ENCODE data around the gene RPE. TPM values are rescaled to one million over a fixed set of nuclear protein-coding genes. Genes with fewer than 3 reads are reported as not detected.
A peak's percentile ranks its signal among the peaks of the same experiment; 100 is the strongest.

Gene RPE
- 49.1 TPM for polyA plus RNA-seq (2013, experiment 1 of 4)
- 47.8 TPM for polyA plus RNA-seq (2013, experiment 2 of 4)
- polyA plus RNA-seq (2013, experiment 3 of 4): 33.0 TPM
- polyA plus RNA-seq (2013, experiment 4 of 4): 42.6 TPM

DNA sequence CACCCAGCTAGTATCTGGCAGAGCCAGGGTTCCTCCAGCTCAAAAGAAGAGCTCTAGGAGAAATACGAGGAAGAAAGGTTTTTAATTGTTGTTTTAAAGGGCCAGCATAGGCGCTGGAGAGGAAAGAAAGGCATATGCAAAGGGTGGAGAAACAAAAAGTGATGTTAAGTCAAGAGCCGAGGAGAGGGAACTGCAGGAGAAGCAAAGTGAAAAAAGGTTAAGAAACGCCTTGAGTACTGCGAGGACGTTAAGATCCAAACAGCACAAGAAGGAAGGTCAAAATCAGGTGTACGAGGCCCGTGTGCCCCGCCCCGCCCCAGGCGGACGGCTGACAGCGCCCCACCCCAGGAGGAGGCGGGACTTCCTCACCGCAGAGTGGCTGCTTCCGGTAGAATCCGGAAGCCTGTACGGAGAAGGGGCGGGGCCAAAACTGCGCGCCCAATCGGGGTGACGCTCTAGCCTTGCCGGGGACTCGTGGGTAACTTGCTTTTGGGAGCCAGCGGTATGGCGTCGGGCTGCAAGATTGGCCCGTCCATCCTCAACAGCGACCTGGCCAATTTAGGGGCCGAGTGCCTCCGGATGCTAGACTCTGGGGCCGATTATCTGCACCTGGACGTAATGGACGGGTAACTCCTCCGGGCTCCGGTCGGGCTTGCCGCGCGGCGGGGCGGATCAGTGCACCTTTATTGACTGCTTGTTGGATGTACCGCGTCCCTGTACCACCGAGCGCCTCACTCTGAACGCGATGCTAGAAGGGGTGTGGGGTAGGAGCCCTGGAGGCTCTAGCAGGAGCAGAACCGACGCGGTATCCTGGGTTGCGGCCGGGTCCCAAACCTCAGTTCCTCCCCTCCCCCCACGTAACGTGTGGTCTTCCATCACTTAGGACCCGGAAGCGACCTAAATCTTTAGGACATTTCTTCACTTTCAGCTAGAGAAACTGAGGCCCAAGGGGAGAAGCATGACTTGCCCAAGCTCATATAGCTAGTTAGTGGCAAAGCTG, at the start of gene RPE:
Gene RPE (plus strand): TSS at position 481 of the 1,000 bp plus-strand sequence. CDS start 24 bp downstream, at position 505.
- Histone ChIP-seq H3K27ac (ENCODE audit: insufficient read depth, low read depth, low read length, poor library complexity, severe bottlenecking) (peak within 1 kb of the TSS; percentile 44), H3K9me3 (ENCODE audit: control insufficient read depth, low read length) (no peaks in the 10 kb centered on the region), H3K4me3 (ENCODE audit: insufficient read depth, low read depth, low read length) (peak within 1 kb of the TSS; percentile 99), H3K27me3 (ENCODE audit: control insufficient read depth, insufficient read depth, low read length, poor library complexity, severe bottlenecking) (no peaks in the 10 kb centered on the region), H3K4me1 (ENCODE audit: control insufficient read depth, insufficient read depth, low read length) (no peaks in the 10 kb centered on the region), H3K36me3 (ENCODE audit: control insufficient read depth, insufficient read depth, low read length) (no peaks in the 10 kb centered on the region)
- WGBS, 2 experiments: 2% methylated on average over 58 of the region's 58 CpGs

DNA sequence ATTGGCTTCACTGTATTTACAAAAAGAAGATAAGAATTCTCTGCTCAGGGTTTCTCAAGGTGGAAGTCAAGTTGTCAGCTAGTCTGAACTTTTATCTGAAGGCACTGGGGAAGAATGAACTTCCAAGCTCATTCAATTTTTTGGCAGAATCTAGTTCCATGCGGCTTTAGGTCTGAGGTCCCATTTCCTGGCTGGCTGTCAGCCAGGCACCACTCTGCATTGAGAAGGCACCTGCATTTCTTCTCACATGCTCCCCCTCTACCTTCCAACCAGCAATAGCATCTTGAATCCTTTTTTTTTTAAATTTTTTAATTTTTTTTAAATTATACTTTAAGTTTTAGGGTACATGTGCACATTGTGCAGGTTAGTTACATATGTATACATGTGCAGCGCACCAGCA, 46.2 kb upstream of the RPE start:
- no peak overlapping the region for H3K27ac ChIP-seq (ENCODE audit: insufficient read depth, low read depth, low read length, poor library complexity, severe bottlenecking)
- no peak overlapping the region for H3K4me3 ChIP-seq (ENCODE audit: insufficient read depth, low read depth, low read length)
- H3K9me3 ChIP-seq (ENCODE audit: control insufficient read depth, low read length): no peaks in the 10 kb centered on the region
- 85 to 93% methylated on average over 2 of the region's 2 CpGs for WGBS, 2 experiments
- H3K4me1 ChIP-seq (ENCODE audit: control insufficient read depth, insufficient read depth, low read length): peaks cover 14% of the 10 kb centered on the region
- H3K36me3 ChIP-seq (ENCODE audit: control insufficient read depth, insufficient read depth, low read length): no peaks in the 10 kb centered on the region
- H3K27me3 ChIP-seq (ENCODE audit: control insufficient read depth, insufficient read depth, low read length, poor library complexity, severe bottlenecking): no peaks in the 10 kb centered on the region

DNA sequence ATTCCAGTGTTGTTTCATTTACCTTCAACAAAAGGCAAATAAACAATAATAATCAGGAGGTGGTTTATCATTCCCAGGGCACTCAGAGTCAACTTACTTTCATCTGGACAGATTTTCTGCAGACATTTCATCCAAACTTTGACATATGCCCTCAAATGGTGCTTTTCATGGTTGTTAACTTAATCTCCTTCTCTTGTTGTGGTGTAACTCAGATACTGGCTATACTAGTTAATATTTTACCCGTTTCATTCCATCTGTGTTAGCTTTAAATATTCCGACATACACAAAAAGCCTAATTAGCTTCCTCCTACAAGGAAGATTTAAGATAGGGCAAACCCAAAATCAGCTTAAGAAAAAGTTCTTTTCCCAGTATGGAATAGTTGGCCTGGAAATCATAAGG, 44.4 kb upstream of the RPE start:
- peaks cover 18% of the 10 kb centered on the region for H3K4me1 ChIP-seq (ENCODE audit: control insufficient read depth, insufficient read depth, low read length)
- no peaks in the 10 kb centered on the region for H3K9me3 ChIP-seq (ENCODE audit: control insufficient read depth, low read length)
- WGBS, 2 experiments: 96 to 100% methylated on average over 2 of the region's 2 CpGs
- H3K4me3 ChIP-seq (ENCODE audit: insufficient read depth, low read depth, low read length): no peak overlapping the region
- no peak overlapping the region for H3K27ac ChIP-seq (ENCODE audit: insufficient read depth, low read depth, low read length, poor library complexity, severe bottlenecking)
- no peaks in the 10 kb centered on the region for H3K36me3 ChIP-seq (ENCODE audit: control insufficient read depth, insufficient read depth, low read length)
- no peaks in the 10 kb centered on the region for H3K27me3 ChIP-seq (ENCODE audit: control insufficient read depth, insufficient read depth, low read length, poor library complexity, severe bottlenecking)

DNA sequence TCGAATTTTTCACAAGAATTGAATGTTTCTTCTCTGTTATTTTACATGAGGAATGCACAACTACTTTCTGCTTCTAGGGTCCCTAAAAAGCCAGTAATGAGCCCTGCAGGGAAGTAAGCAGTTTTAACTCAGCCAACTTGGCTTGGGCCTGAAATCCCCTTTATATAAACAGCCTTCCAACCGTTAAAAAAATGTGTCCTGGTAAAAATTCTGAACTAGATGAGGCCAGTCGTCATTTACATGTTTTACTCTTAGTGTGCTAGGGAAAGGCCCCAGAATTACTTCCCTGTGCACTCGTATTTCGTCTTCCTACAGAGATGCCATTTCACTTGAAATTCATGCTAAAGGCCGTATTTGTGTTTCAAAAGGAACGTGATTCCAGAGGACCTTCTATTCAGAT, 42.4 kb upstream of the RPE start:
- H3K9me3 ChIP-seq (ENCODE audit: control insufficient read depth, low read length): no peaks in the 10 kb centered on the region
- no peak overlapping the region for H3K4me3 ChIP-seq (ENCODE audit: insufficient read depth, low read depth, low read length)
- 13 to 15% methylated on average over 7 of the region's 7 CpGs for WGBS, 2 experiments
- H3K27me3 ChIP-seq (ENCODE audit: control insufficient read depth, insufficient read depth, low read length, poor library complexity, severe bottlenecking): no peaks in the 10 kb centered on the region
- peak overlapping the region; percentile 84 for H3K27ac ChIP-seq (ENCODE audit: insufficient read depth, low read depth, low read length, poor library complexity, severe bottlenecking)
- no peaks in the 10 kb centered on the region for H3K36me3 ChIP-seq (ENCODE audit: control insufficient read depth, insufficient read depth, low read length)
- peaks cover 18% of the 10 kb centered on the region for H3K4me1 ChIP-seq (ENCODE audit: control insufficient read depth, insufficient read depth, low read length)

DNA sequence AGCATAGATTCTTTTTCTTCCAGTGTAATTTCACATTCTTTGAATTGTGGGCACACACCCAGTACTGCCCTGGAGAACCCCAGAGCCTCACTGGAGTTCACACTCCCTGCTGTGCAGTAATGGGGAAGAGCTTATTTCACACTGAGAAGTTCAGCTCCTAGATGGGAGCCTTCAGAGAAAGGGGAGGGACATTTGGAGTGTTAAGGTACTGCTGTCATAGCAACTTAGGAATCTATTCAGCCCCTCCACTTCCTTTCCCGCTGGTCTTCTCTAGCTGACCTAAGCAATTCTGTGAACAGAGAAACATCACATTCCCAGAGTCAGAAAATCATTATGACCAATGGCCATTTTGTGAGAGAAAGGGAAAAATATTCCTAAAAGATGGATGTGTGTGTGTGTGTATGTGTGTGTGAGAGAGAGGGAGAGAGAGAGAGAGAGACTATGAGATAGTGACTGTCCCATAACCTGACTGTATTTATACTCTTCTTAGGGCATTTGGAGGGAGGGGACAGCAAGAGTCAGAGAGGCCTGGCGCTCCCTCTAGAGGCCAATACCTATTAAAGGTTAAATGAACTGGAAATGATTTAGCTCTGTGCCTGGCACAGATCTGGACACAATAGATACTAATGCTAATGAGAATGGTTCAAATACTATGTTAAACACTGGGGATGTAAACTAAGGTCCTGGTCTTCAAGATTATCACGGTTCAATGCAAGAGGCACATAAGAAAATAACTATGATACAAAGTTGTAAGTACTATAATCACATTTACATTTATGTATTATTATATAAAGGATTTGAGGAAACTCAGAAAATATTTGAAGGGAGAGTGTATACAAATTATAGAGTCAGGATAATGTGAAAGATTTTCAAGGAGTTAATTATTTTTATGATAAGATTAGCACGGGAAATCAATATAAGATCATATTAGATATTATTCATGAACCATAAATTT, 41.5 kb upstream of the RPE start:
- H3K9me3 ChIP-seq (ENCODE audit: control insufficient read depth, low read length): no peaks in the 10 kb centered on the region
- peaks cover 18% of the 10 kb centered on the region for H3K4me1 ChIP-seq (ENCODE audit: control insufficient read depth, insufficient read depth, low read length)
- H3K36me3 ChIP-seq (ENCODE audit: control insufficient read depth, insufficient read depth, low read length): no peaks in the 10 kb centered on the region
- H3K27ac ChIP-seq (ENCODE audit: insufficient read depth, low read depth, low read length, poor library complexity, severe bottlenecking): peak overlapping the region; percentile 84
- WGBS, 2 experiments: 0% methylated on average over 2 of the region's 4 CpGs
- H3K4me3 ChIP-seq (ENCODE audit: insufficient read depth, low read depth, low read length): no peak overlapping the region
- no peaks in the 10 kb centered on the region for H3K27me3 ChIP-seq (ENCODE audit: control insufficient read depth, insufficient read depth, low read length, poor library complexity, severe bottlenecking)

GRCh38 chr2:209965723-209966122, 36.7 kb upstream of the RPE start:
- 86 to 95% methylated on average over 1 to 2 of the region's 2 CpGs for WGBS, 2 experiments
- Histone ChIP-seq H3K27me3 (ENCODE audit: control insufficient read depth, insufficient read depth, low read length, poor library complexity, severe bottlenecking) (no peaks in the 10 kb centered on the region), H3K27ac (ENCODE audit: insufficient read depth, low read depth, low read length, poor library complexity, severe bottlenecking) (no peak overlapping the region), H3K4me1 (ENCODE audit: control insufficient read depth, insufficient read depth, low read length) (peaks cover 4% of the 10 kb centered on the region), H3K36me3 (ENCODE audit: control insufficient read depth, insufficient read depth, low read length) (no peaks in the 10 kb centered on the region), H3K4me3 (ENCODE audit: insufficient read depth, low read depth, low read length) (no peak overlapping the region), H3K9me3 (ENCODE audit: control insufficient read depth, low read length) (no peaks in the 10 kb centered on the region)

DNA sequence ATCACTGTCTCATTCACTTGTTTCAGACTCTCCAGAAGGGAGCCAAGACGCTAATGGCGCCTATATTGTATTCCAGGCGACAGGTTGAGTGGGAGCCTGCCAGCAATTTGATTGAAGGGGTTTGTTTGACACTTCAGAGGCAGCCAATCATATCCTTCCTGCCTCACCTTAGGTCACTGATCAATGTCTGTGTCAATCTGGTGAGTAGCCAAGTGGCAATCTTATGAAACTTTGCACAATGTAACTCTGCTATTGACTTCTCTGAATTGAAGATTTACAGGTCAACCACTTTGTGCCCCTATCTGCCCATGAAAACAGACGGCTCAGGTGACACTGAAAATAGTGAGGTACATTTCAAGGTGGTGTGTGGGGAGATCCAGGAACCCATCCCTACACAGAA, 32.7 kb upstream of the RPE start:
- Histone ChIP-seq H3K4me1 (ENCODE audit: control insufficient read depth, insufficient read depth, low read length) (no peaks in the 10 kb centered on the region), H3K9me3 (ENCODE audit: control insufficient read depth, low read length) (no peaks in the 10 kb centered on the region), H3K27me3 (ENCODE audit: control insufficient read depth, insufficient read depth, low read length, poor library complexity, severe bottlenecking) (no peaks in the 10 kb centered on the region), H3K36me3 (ENCODE audit: control insufficient read depth, insufficient read depth, low read length) (no peaks in the 10 kb centered on the region), H3K27ac (ENCODE audit: insufficient read depth, low read depth, low read length, poor library complexity, severe bottlenecking) (no peak overlapping the region), H3K4me3 (ENCODE audit: insufficient read depth, low read depth, low read length) (no peak overlapping the region)
- 94 to 97% methylated on average over 4 of the region's 4 CpGs for WGBS, 2 experiments

- WGBS, 2 experiments: 91 to 97% methylated on average over 2 of the region's 2 CpGs
- Histone ChIP-seq H3K4me1 (ENCODE audit: control insufficient read depth, insufficient read depth, low read length) (no peaks in the 10 kb centered on the region), H3K27me3 (ENCODE audit: control insufficient read depth, insufficient read depth, low read length, poor library complexity, severe bottlenecking) (no peaks in the 10 kb centered on the region), H3K27ac (ENCODE audit: insufficient read depth, low read depth, low read length, poor library complexity, severe bottlenecking) (no peak overlapping the region), H3K9me3 (ENCODE audit: control insufficient read depth, low read length) (no peaks in the 10 kb centered on the region), H3K36me3 (ENCODE audit: control insufficient read depth, insufficient read depth, low read length) (no peaks in the 10 kb centered on the region), H3K4me3 (ENCODE audit: insufficient read depth, low read depth, low read length) (no peak overlapping the region)
These were observed 32.2 kb upstream of the RPE start for GRCh38 chr2:209970271-209970670.

- H3K4me1 ChIP-seq (ENCODE audit: control insufficient read depth, insufficient read depth, low read length): no peaks in the 10 kb centered on the region
- H3K4me3 ChIP-seq (ENCODE audit: insufficient read depth, low read depth, low read length): no peak overlapping the region
- H3K36me3 ChIP-seq (ENCODE audit: control insufficient read depth, insufficient read depth, low read length): no peaks in the 10 kb centered on the region
- 87 to 91% methylated on average over 3 to 4 of the region's 4 CpGs for WGBS, 2 experiments
- no peaks in the 10 kb centered on the region for H3K9me3 ChIP-seq (ENCODE audit: control insufficient read depth, low read length)
- no peak overlapping the region for H3K27ac ChIP-seq (ENCODE audit: insufficient read depth, low read depth, low read length, poor library complexity, severe bottlenecking)
- H3K27me3 ChIP-seq (ENCODE audit: control insufficient read depth, insufficient read depth, low read length, poor library complexity, severe bottlenecking): no peaks in the 10 kb centered on the region
These were observed 31.7 kb upstream of the RPE start for GRCh38 chr2:209970711-209971110.

All from ectodermal cell (in vitro differentiated cells).